ENCODE measurements around the gene RRM1.

RRM1 gene

DNA sequence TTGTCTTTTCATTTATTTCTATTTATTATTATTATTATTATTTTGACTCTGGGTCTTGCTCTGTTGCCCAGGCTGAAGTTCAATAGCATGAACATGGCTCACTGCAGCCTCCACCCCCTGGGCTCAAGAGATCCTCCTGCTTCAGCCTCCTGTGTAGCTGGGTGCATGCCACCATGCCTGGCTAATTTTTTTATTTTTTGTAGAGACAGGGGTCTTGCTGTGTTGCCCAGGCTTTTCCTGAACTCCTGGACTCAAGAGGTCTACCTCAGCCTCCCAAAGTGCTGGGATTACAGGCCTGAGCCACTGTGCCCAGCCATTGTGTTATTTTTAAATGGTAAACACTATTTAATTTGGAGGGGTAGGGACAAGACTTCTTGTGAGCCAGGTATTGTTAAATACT, 23.3 kb upstream of the RRM1 start:
- H3K4me3 ChIP-seq (ENCODE audit: low read depth, low read length) = no peak overlapping the region
- H4K91ac ChIP-seq (ENCODE audit: low read depth, low read length) = no peak overlapping the region
- no peak overlapping the region for H3K4me2 ChIP-seq (ENCODE audit: low read length)
- no peak overlapping the region for H3K9ac ChIP-seq (ENCODE audit: low read length)
- no peaks in the 10 kb centered on the region for H3K79me2 ChIP-seq (ENCODE audit: control insufficient read depth, insufficient read depth, low read length, poor library complexity)
- no peak overlapping the region for H2AFZ ChIP-seq (ENCODE audit: insufficient read depth, low read length, poor library complexity)
- no peak overlapping the region for H2BK5ac ChIP-seq (ENCODE audit: low read depth, low read length, poor library complexity)
- H2BK120ac ChIP-seq (ENCODE audit: insufficient read depth, low read length, poor library complexity) = no peak overlapping the region
- peaks cover 3 to 6% of the 10 kb centered on the region in 2 experiments for H3K4me1 ChIP-seq (ENCODE audit: control insufficient read depth in 1 of 2, insufficient read depth in 2 of 2, low read length in 2 of 2)
- no peak overlapping the region for H2AK5ac ChIP-seq (ENCODE audit: low read length)
- H3K79me1 ChIP-seq (ENCODE audit: low read length) = no peaks in the 10 kb centered on the region
- no peak overlapping the region for H2BK12ac ChIP-seq (ENCODE audit: low read length)
- H3K18ac ChIP-seq (ENCODE audit: low read length) = no peak overlapping the region
- no peak for DNase-seq
- no peak overlapping the region for H4K8ac ChIP-seq (ENCODE audit: low read depth, low read length)
- no peaks in the 10 kb centered on the region for H3K36me3 ChIP-seq (ENCODE audit: control insufficient read depth in 1 of 2, insufficient read depth in 2 of 2, low read length in 2 of 2)
- no peak overlapping the region for H3K14ac ChIP-seq (ENCODE audit: low read length)
- H4K12ac ChIP-seq (ENCODE audit: low read depth, low read length) = no peak overlapping the region
- no peak overlapping the region for H3K23ac ChIP-seq (ENCODE audit: low read length)
- no peaks in the 10 kb centered on the region for H3K27me3 ChIP-seq (ENCODE audit: insufficient read depth, low read length)
- H3K9me3 ChIP-seq (ENCODE audit: insufficient read depth, low read depth, low read length) = no peaks in the 10 kb centered on the region
- H3K4ac ChIP-seq (ENCODE audit: low read depth, low read length) = no peak overlapping the region
- no peak overlapping the region for H3K27ac ChIP-seq (ENCODE audit: low read depth, low read length)

DNA sequence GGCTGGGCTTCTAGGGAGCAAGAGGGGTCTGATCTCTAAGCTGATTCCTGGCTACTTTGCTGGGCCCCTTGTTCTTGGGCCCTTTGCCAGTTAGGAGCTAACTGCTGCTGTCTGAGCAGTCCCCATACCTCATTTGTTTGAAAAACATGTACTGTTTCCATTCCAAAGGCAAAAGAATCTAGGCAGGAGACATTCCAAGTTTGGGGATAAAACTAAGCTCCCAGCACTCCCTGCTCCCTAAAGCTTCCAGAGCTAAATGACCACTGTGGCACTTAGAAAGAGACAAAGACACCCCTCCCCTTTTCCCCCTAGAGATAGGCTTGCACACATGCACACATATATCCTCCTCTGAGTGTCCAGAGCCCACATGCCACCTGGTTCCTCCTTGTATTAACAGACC, 22.7 kb upstream of the RRM1 start:
- Histone ChIP-seq H2AFZ (ENCODE audit: insufficient read depth, low read length, poor library complexity) (no peak overlapping the region), H2BK12ac (ENCODE audit: low read length) (no peak overlapping the region), H3K9ac (ENCODE audit: low read length) (no peak overlapping the region), H2AK5ac (ENCODE audit: low read length) (no peak overlapping the region), H4K12ac (ENCODE audit: low read depth, low read length) (no peak overlapping the region), H3K79me2 (ENCODE audit: control insufficient read depth, insufficient read depth, low read length, poor library complexity) (no peaks in the 10 kb centered on the region), H3K4me2 (ENCODE audit: low read length) (no peak overlapping the region), H3K27ac (ENCODE audit: low read depth, low read length) (peak overlapping the region; percentile 20), H3K4me3 (ENCODE audit: low read depth, low read length) (no peak overlapping the region), H3K36me3 (ENCODE audit: control insufficient read depth in 1 of 2, insufficient read depth in 2 of 2, low read length in 2 of 2) (no peaks in the 10 kb centered on the region), H2BK120ac (ENCODE audit: insufficient read depth, low read length, poor library complexity) (no peak overlapping the region), H3K4me1 (ENCODE audit: control insufficient read depth in 1 of 2, insufficient read depth in 2 of 2, low read length in 2 of 2) (peaks cover 3 to 6% of the 10 kb centered on the region in 2 experiments), H3K9me3 (ENCODE audit: insufficient read depth, low read depth, low read length) (no peaks in the 10 kb centered on the region), H3K23ac (ENCODE audit: low read length) (no peak overlapping the region), H4K91ac (ENCODE audit: low read depth, low read length) (no peak overlapping the region), H2BK5ac (ENCODE audit: low read depth, low read length, poor library complexity) (no peak overlapping the region), H3K18ac (ENCODE audit: low read length) (no peak overlapping the region), H3K14ac (ENCODE audit: low read length) (no peak overlapping the region), H3K4ac (ENCODE audit: low read depth, low read length) (no peak overlapping the region), H3K79me1 (ENCODE audit: low read length) (no peaks in the 10 kb centered on the region), H4K8ac (ENCODE audit: low read depth, low read length) (no peak overlapping the region), H3K27me3 (ENCODE audit: insufficient read depth, low read length) (no peaks in the 10 kb centered on the region)
- DNase-seq = no peak

DNA sequence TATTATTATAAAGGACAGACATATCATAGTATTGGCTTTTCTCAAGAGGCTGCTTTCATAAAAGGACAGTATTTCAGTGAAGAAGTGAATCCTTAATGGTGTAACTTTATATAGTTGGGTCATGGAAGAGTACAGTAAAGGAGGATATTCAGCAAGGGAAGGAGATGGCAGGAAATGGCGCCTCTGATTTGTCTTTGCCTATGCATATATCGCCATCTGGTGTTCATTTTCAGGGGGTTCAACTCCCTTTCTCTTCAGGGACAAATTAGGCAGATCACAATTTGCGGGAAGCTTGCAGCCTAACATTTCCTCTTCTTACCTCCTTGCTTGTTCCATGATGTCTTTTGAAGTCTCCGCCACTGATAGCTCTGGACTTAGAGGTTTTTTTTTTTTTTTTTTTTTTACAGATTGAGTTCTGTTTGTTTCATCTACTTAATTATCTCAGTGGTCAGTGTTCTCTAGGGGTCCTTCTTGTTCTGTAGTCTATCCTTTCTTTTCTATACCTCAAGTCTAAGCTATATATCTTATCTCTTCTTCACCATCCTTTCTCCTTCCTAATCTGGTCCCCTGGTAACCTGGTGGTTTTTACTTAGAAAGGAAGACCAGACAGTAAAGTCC, 21.8 kb upstream of the RRM1 start:
- no CpG with 5 or more reads among the region's 4 CpGs for WGBS (ENCODE audit: extremely low coverage, insufficient coverage, insufficient read length)
- H3K4me1 ChIP-seq (ENCODE audit: control insufficient read depth in 1 of 2, insufficient read depth in 2 of 2, low read length in 2 of 2) = peaks cover 3 to 6% of the 10 kb centered on the region in 2 experiments
- H3K23ac ChIP-seq (ENCODE audit: low read length) = no peak overlapping the region
- no peak overlapping the region for H3K14ac ChIP-seq (ENCODE audit: low read length)
- H3K27ac ChIP-seq (ENCODE audit: low read depth, low read length) = no peak overlapping the region
- no peaks in the 10 kb centered on the region for H3K27me3 ChIP-seq (ENCODE audit: insufficient read depth, low read length)
- no peak overlapping the region for H2AFZ ChIP-seq (ENCODE audit: insufficient read depth, low read length, poor library complexity)
- H3K36me3 ChIP-seq (ENCODE audit: control insufficient read depth in 1 of 2, insufficient read depth in 2 of 2, low read length in 2 of 2) = no peaks in the 10 kb centered on the region
- H3K18ac ChIP-seq (ENCODE audit: low read length) = no peak overlapping the region
- H3K4me3 ChIP-seq (ENCODE audit: low read depth, low read length) = no peak overlapping the region
- no peak overlapping the region for H3K4me2 ChIP-seq (ENCODE audit: low read length)
- peak; percentile 54 to 87 for DNase-seq
- no peak overlapping the region for H4K12ac ChIP-seq (ENCODE audit: low read depth, low read length)
- H3K79me2 ChIP-seq (ENCODE audit: control insufficient read depth, insufficient read depth, low read length, poor library complexity) = no peaks in the 10 kb centered on the region
- H2BK120ac ChIP-seq (ENCODE audit: insufficient read depth, low read length, poor library complexity) = no peak overlapping the region
- H3K79me1 ChIP-seq (ENCODE audit: low read length) = no peaks in the 10 kb centered on the region
- H4K91ac ChIP-seq (ENCODE audit: low read depth, low read length) = no peak overlapping the region
- H3K4ac ChIP-seq (ENCODE audit: low read depth, low read length) = no peak overlapping the region
- no peaks in the 10 kb centered on the region for H3K9me3 ChIP-seq (ENCODE audit: insufficient read depth, low read depth, low read length)
- H2BK12ac ChIP-seq (ENCODE audit: low read length) = no peak overlapping the region
- no peak overlapping the region for H3K9ac ChIP-seq (ENCODE audit: low read length)
- H4K8ac ChIP-seq (ENCODE audit: low read depth, low read length) = no peak overlapping the region
- H2BK5ac ChIP-seq (ENCODE audit: low read depth, low read length, poor library complexity) = no peak overlapping the region
- H2AK5ac ChIP-seq (ENCODE audit: low read length) = no peak overlapping the region

DNA sequence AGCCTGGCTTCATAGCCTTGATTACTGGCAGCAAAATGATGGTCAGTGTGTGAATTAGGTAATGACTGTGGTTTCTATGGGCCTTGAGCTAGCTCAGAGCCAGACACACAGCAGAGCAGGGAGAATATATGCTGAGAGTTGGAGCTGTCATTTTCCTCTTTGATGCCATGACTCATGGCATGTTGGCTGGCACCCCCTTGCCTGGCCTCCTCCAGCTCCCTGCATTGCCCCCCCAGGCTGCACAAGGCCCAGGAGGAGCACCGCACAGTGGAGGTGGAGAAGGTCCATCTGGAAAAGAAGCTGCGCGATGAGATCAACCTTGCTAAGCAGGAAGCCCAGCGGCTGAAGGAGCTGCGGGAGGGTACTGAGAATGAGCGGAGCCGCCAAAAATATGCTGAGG, 20.3 kb upstream of the RRM1 start:
- H3K4me1 ChIP-seq (ENCODE audit: control insufficient read depth in 1 of 2, insufficient read depth in 2 of 2, low read length in 2 of 2) = peaks cover 3 to 6% of the 10 kb centered on the region in 2 experiments
- no peaks in the 10 kb centered on the region for H3K9me3 ChIP-seq (ENCODE audit: insufficient read depth, low read depth, low read length)
- no peak overlapping the region for H3K4ac ChIP-seq (ENCODE audit: low read depth, low read length)
- H2AK5ac ChIP-seq (ENCODE audit: low read length) = no peak overlapping the region
- no peak overlapping the region for H2BK12ac ChIP-seq (ENCODE audit: low read length)
- H3K18ac ChIP-seq (ENCODE audit: low read length) = no peak overlapping the region
- H3K23ac ChIP-seq (ENCODE audit: low read length) = no peak overlapping the region
- H3K9ac ChIP-seq (ENCODE audit: low read length) = no peak overlapping the region
- no peak overlapping the region for H3K27ac ChIP-seq (ENCODE audit: low read depth, low read length)
- no peaks in the 10 kb centered on the region for H3K79me1 ChIP-seq (ENCODE audit: low read length)
- no peak overlapping the region for H3K4me3 ChIP-seq (ENCODE audit: low read depth, low read length)
- DNase-seq = no peak
- H3K79me2 ChIP-seq (ENCODE audit: control insufficient read depth, insufficient read depth, low read length, poor library complexity) = no peaks in the 10 kb centered on the region
- no peak overlapping the region for H2BK5ac ChIP-seq (ENCODE audit: low read depth, low read length, poor library complexity)
- no peak overlapping the region for H3K14ac ChIP-seq (ENCODE audit: low read length)
- no CpG with 5 or more reads among the region's 7 CpGs for WGBS (ENCODE audit: extremely low coverage, insufficient coverage, insufficient read length)
- no peak overlapping the region for H4K91ac ChIP-seq (ENCODE audit: low read depth, low read length)
- H2BK120ac ChIP-seq (ENCODE audit: insufficient read depth, low read length, poor library complexity) = no peak overlapping the region
- H4K8ac ChIP-seq (ENCODE audit: low read depth, low read length) = no peak overlapping the region
- H3K4me2 ChIP-seq (ENCODE audit: low read length) = no peak overlapping the region
- H3K36me3 ChIP-seq (ENCODE audit: control insufficient read depth in 1 of 2, insufficient read depth in 2 of 2, low read length in 2 of 2) = no peaks in the 10 kb centered on the region
- H4K12ac ChIP-seq (ENCODE audit: low read depth, low read length) = no peak overlapping the region
- no peak overlapping the region for H2AFZ ChIP-seq (ENCODE audit: insufficient read depth, low read length, poor library complexity)
- no peaks in the 10 kb centered on the region for H3K27me3 ChIP-seq (ENCODE audit: insufficient read depth, low read length)
